H54 (cell line): Measurements from ENCODE around the gene MAD1L1.

ENCODE experiments used
- DNase-seq: peaks from one replicate; pipeline ENCODE4 v3.0.0; 2011; ENCODE audit warnings: low spot score, mixed read lengths; ENCODE audit not compliant: insufficient read length
- FAIRE-seq: peaks from 3 replicates; lab custom pipeline; 2011; peaks lifted over from hg19 to GRCh38; lab: Jason Lieb, UNC
- POLR2A ChIP-seq: IDR thresholded peaks from 2 replicates; pipeline ENCODE4 v1.6.1; 2011; ENCODE audit warnings: low read depth, mild to moderate bottlenecking, low read length

Gene MAD1L1

DNA sequence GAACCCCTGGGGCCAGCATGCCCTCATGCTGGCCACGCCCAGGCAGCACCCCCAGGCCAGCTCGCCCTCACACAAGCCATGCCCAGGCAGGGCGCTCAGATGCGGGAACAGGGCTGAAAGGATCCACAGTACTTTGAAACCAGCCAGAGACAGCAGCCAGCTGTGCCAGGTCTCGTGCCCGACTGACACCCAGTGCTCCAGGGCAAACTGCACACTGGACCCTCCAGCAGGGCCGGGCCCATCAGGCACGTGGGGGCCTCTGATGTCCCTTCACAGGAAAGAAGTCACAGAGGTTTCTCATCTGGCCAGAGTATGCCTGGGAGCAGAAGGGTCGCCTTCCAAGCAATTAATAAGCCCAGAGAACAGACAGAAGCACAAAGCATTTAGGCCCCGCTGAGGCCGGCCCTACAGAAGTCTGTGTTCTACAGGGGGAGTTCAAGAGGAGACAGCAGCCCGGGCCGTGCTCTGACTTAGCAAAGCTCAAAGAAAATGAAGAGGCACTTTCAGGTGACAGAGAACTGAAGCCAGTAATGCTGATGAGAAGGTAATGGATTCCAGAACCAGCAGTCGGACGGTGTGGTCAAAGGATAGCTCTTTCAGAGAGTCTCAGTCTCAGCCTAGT is 21.4 kb downstream of the MAD1L1 start:
- FAIRE-seq = no peak

DNA sequence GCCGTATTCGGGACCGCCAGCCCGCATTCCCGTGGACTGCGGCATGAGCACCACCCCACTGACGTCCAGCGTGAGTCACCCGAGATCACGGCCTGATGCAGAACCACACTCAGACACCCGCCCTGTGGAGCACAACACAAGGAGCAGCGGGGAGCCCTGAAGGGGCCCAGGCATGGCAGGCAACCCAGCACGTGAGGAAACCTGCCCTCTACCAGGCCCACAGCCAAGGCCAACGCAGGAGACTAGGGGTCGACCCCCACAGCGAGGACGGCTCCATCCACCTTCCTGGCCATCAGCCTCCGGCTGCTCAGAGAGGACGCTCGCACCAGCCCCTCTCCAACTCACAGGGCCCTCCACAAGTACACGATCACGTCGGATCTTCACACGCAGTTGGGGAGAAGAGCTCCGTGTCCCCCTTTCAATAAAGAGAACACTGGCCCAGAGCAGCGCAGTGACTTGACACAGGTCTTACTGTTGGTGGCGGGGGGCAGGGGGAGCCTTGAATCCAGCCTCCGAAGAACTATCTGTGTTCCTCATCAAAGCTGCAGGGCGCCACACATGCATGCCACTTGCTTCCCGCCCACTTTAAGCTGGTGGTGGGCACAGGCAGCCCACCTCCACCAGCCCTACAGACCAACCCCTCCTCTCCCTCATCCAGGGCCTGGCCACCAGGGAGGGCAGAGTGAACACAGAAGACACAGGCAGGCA is 22.0 kb downstream of the MAD1L1 start:
- no peak for DNase-seq
- no peak for TF ChIP-seq POLR2A
- no peak for FAIRE-seq

More for the DNA sequence above, 21.4 kb downstream of the MAD1L1 start:
- TF ChIP-seq POLR2A = no peak
- no peak for DNase-seq

DNA sequence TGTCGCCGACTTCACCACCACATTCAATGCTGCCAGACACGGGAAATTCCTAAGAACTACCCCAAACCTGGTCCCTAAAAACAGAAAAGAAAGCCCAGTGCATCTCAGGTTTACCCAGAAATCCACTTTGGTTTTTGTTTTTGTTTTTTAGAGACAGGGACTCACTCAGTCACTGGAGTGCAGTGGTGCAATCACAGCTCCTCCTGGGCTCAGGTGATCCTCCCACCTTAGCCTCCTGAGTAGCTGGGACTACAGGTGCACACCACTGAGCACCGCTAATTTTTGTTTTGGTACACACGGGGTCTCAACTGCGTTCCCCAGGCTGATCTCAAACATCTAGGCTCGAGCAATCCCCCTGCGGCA is 22.8 kb downstream of the MAD1L1 start:
- TF ChIP-seq POLR2A = no peak
- FAIRE-seq = no peak
- no peak for DNase-seq

DNA sequence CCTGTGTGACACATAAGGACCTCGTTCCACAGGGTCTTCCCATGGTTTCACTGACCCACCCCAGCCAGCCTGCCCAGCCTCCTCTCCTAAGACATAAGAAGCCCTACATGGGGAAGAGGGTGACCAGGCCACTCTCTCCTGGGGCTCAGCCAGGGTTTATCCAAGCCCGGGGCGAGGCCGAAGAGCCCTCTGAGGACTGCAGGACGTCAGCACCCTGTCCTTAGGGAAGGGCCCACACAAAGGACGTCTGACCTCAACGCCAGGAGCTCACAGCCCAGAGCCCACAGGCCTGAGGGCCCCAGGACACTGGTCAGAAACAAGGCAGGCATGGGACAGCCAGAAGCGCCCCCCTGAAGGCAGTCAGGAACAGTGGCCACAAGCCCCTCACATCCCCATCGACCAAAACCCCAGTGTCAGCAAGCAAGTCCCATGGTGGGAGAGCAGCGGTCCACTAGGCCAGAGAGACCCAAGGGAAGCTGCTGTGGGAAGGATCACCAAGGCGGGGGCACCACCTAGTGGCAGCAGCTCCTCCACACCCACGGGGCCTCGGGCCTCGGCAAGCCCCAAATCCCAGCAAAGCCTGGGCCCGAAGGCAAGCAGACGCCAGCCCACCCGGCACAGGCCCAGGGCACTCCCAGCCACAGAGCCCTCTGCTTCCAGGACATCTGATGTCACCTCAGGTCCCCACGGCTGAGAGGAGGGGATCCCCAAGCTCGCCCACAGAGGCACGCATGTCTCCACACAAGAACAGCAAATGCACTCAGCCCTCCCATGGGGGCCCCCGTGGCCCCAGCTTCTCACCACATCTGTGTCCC is 23.4 kb downstream of the MAD1L1 start:
- TF ChIP-seq POLR2A = no peak
- FAIRE-seq = no peak

DNA sequence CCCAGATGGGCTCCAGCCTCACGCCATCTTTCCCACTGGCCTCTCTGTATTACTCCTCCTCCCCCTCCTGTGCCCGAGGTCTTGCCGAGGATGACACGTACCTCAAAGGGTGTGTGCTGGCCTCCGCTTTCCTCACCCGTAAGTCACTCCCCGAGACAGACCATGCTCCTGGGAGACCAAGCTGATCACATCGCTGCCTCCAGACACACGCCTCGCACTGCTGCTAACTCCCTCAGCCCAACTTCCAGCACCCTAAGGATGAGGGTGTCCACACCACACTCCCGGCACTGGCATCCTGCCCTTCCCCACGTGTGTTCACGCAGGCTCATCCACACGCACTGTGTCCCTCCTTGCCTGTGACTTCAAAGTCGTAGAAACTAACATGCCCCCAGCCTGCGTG is 24.0 kb downstream of the MAD1L1 start:
- DNase-seq = no peak
- TF ChIP-seq POLR2A = no peak
- no peak for FAIRE-seq

More for the DNA sequence above, 23.4 kb downstream of the MAD1L1 start:
- DNase-seq = peak; percentile 90

DNA sequence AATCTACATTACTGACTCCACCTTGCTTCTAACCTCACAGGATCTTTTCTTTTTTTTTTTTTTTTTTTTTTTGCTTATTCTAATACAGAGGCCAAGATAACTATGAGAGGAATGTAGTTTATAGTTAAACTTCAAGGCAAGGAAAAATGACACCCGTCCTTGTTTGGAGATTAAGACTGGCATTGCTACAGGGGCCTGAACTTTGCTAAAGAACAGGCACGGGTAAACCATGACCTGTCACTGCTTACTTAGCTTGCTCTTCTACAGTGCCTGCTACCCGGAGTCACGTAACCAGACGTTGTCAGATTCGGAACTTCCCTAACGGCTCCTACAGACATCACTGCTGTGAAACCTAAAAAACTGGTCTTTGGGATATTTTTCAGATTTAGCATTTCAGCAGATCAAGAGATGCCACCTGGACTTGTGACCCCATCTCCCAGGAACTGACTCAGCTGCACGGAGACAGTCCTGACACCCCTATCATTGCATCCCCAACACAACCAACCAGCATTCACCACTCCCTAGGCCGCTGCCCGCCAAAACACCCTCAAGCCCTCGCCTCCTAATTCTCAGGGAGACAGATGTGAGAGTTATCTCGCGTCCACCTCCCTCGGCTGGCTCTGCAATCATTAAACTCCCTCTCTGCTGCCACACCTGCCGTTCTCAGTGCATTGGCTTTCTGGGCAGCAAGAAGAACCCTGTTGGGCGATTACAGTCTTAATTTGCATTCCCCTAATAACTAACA is 27.5 kb downstream of the MAD1L1 start:
- FAIRE-seq (no peak), DNase-seq (no peak)

DNA sequence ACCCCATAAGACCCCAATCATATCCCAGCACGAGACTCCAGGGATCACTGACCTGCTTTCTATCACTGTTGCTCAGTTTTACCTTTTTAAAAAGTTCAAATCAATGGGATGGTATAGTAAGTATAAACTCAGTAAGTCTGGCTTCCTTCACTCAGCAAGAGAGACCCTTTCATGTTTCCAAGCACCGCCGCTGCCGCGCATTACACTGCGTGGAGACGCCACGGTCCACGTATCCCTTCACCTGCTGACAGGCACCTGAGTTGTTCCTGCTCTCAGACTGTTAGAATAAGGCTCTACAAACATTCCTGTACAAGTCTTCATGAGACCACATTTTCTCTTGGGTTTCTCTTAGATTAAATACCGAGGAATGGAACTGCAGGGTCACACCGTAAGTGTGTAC is 28.3 kb downstream of the MAD1L1 start:
- DNase-seq (no peak), FAIRE-seq (no peak)
- no peak for TF ChIP-seq POLR2A

More for the DNA sequence above, 27.5 kb downstream of the MAD1L1 start:
- no peak for TF ChIP-seq POLR2A

DNA sequence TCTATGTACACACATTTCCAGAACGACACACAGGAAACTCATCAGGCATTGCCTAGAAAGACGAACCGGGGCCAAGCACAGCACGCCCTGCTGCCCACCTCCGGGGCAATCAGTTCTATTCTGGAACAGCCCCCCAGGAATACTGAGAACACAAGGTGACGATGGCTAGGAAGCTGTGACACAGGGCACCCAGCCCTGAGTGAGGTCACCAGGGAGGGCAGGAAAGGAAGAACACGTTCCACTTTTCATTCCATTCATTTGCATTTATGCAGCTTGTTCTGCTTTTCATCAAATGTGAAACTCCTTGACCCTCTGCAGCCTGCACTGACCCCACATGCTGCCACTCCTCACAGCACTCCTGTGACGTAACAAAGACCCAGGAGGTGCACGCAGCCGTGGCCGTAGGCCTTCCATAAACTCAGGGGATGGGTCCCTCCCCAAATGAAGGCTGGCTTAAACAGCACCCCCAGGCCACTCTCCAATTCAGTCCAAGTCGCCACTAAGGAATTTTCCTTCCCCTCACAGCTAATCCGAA is 28.9 kb downstream of the MAD1L1 start:
- no peak for TF ChIP-seq POLR2A
- DNase-seq (no peak), FAIRE-seq (no peak)

DNA sequence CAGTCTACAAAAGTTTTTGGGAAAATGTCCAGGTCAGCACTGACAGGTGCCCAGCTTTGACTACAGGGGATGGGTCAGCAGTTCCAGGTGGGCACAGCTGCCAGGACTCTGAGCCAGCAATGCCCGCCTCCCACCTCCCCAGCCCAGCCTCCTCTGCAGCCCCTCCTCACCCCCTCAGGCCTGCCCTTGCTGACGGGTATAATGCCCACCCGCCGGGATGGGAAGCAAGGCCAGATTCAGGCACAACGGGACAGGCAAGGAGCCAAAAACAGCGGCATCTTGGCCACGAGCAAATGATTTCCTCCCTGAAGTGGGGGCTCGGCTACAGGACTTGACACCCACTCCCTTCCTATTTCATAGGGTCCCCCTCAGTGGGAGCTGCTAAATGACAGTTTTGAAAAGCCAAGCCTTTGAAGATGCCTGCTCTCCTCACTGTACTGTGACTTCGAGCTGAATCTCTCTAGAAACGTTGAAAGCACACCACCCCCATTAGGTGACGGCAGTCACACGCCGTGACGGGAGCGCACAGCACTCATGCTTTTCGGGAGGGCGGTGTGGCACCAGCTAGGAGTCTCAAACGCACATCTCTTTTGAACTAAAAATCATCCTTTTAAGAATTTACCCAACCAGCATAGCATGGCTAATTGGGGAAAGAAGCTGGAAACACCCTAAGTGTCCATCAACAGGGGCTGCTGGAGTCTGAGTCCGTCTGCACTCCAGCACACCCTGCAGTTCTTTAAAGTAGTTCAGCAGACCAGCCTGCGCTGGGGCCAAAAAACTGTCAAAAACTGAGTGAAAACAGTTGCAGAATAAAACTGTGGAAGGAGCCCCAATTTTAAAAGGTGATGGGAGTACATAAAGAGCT is 29.6 kb downstream of the MAD1L1 start:
- FAIRE-seq (no peak), DNase-seq (no peak)
- TF ChIP-seq POLR2A = no peak

DNA sequence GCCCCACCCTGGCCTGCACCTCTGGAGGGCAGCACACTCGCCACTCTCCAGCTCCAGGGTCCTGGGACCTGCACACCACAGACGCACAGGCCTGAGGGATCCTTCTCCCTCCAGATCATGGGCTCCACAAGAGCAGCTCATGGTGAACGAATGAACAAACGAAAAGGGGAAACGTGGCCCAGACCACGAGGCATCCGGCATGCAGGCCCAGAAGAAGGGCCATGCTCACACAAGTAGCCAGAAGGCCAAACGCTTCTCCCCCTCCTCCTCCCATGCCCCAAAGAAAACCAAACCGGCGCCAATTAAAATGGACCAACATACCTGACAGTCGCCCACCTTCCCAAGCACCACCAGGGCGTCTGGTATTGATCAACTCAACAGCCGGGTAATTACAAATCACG is 30.4 kb downstream of the MAD1L1 start:
- no peak for TF ChIP-seq POLR2A
- FAIRE-seq = no peak
- no peak for DNase-seq

DNA sequence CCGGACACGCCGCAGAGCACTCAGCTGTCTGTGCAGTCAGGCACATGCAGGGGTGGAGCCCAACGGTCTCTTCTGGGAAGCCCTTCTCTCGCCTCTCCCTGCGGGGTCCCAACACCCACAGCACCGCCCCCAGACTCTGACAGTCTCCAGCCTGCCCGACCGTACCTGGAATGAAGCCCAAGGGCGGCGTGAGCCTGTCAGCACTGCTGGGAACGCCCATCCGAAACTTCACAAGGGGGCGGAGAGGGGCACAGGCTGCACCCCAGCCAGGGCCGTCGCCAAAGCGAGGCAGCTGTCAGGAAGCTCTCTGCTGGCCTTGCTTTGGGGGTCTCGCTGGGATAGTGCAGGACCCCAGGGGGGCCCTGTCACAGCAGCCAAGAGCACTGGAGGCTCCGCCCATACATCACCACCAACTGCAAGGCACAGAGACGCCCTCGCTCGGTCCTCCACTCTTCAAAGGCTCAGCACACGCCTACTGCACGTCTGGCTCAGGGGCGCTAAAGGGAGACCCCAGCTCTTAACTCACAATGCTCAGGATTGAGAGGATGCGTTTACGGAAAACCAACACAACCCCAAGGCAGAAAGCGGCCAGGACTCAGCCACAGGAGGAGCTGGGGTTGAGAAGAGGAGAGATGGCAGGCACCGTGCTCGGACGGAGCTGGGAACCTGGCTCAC is 30.9 kb downstream of the MAD1L1 start:
- DNase-seq (no peak), FAIRE-seq (no peak)
- no peak for TF ChIP-seq POLR2A

DNA sequence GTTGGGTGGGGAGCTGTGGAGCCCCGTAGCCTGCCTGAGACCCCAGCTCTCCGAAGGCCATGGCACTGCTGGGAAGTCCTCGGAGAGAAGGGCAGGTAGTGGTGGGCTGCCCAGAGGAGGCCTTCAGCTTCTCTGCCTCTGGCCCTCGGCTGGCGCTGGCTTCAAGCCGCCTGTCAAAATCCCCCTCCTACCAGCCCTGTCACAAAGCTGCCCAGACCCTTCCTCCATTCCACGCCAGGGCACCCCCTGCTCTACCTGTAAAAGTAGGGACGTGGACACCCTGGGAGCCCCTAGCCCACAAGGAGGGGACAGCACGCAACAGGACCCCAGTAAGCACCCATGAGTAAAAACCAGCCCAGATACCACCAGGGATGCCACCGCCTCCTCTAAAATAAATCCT is 31.6 kb downstream of the MAD1L1 start:
- no peak for FAIRE-seq

DNA sequence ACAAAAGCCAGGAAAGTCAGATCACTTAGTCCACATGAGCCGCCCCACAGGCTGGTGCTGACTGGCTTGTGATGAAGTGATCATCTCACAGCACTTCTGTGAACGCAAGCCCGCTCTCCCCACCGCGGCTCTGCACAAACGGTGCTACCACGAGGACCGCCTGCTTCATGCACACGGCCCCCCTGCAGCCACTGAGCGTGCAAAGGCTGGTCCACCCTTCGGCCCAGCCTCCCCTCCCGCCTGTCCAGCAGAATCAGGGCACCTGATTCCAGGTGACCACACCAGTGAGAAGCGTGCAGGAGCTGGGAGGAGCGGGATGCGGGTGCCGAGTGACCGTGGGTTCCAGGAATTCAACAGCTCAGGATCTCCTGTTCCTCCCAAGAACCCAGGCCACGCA is 32.2 kb downstream of the MAD1L1 start:
- TF ChIP-seq POLR2A = no peak
- no peak for FAIRE-seq
- no peak for DNase-seq

More for the DNA sequence above, 31.6 kb downstream of the MAD1L1 start:
- DNase-seq = no peak
- TF ChIP-seq POLR2A = no peak
